K562 (cell line): ENCODE measurements around the gene TRPM6. TPM values are rescaled to one million over a fixed set of nuclear protein-coding genes. Genes with fewer than 3 reads are reported as not detected.

Experiments
- ATAC-seq: fragments of 200-7000 bp; cut with Tn5 transposase; 3 replicates; pipeline ENCODE4 v1.9.1; 2020; ENCODE audit warnings: moderate library complexity
- BruUV-seq: library from RNA; stranded (reverse); fragments of 400-500 nt; replicated peaks from 2 replicates; lab custom pipeline; 2021; lab: Mats Ljungman, UMichigan
- CTCF ChIA-PET: fragments of 300-600 bp; formaldehyde crosslinking; extraction: SDS; loops from one replicate; lab custom pipeline; 2021; ENCODE audit warnings: low intra/inter-chr PET ratio; lab: Yijun Ruan, JAX
- POLR2A ChIA-PET: fragments of 300-600, 350-650 bp; sonication (Branson Sonifier 250); formaldehyde crosslinking; extraction: SDS; loops from one replicate; lab custom pipeline; 2021; ENCODE audit warnings: antibody characterized with exemption, inconsistent platforms; lab: Yijun Ruan, JAX
- DNase-seq, 4 experiments: peaks; one replicate each; pipeline versions ENCODE4 v3.0.0 to v3.0.0-alpha.2; 2011 to 2018; ENCODE audit warnings: low spot score in 3 of 4, mixed read lengths in 3 of 4; ENCODE audit errors: extremely low read depth in 1 of 4
- FAIRE-seq: peaks from 2 replicates; lab custom pipeline; 2011; peaks lifted over from hg19 to GRCh38; lab: Jason Lieb, UNC
- H2AFZ ChIP-seq: 2 replicates; pipeline ENCODE4 v1.6.0; 2011; ENCODE audit warnings: low read depth, low read length, control low read depth, inconsistent platforms
- H3K27ac ChIP-seq: fragments of 200-600 bp; 3 replicates; pipeline ENCODE4 v1.8.0; 2011; ENCODE audit warnings: low read depth, mild to moderate bottlenecking, control low read depth, inconsistent platforms, low read length, moderate library complexity, mixed read lengths; ENCODE audit errors: extremely low read depth
- H3K27me3 ChIP-seq, 2 experiments: fragments of 300-600 bp in 1 of 2; 2 replicates in 1 of 2; 3 replicates in 1 of 2; pipeline versions ENCODE4 v1.6.0 to v1.8.0; 2011; ENCODE audit warnings: inconsistent platforms in 2 of 2, low read length in 2 of 2, mild to moderate bottlenecking in 1 of 2, mixed read lengths in 1 of 2, moderate library complexity in 1 of 2; ENCODE audit not compliant: control insufficient read depth in 2 of 2, insufficient read depth in 2 of 2
- H3K36me3 ChIP-seq: fragments of 300-600 bp; 3 replicates; pipeline ENCODE4 v1.8.0; 2011; ENCODE audit warnings: mild to moderate bottlenecking, low read length, inconsistent platforms; ENCODE audit not compliant: control insufficient read depth, insufficient read depth
- H3K4me1 ChIP-seq, 2 experiments: fragments of 200-600 bp in 1 of 2; replicated peaks in 1 of 2; 2 replicates in 1 of 2; 3 replicates in 1 of 2; pipeline versions ENCODE4 v1.5.1 to v1.8.0; 2011; ENCODE audit warnings: inconsistent platforms in 2 of 2, low read length in 2 of 2, mild to moderate bottlenecking in 1 of 2, mixed read lengths in 1 of 2, moderate library complexity in 1 of 2; ENCODE audit not compliant: control insufficient read depth in 2 of 2, insufficient read depth in 2 of 2
- H3K4me2 ChIP-seq: 2 replicates; pipeline ENCODE4 v1.6.1; 2011; ENCODE audit warnings: low read length, control low read depth, inconsistent platforms, mixed read lengths; ENCODE audit not compliant: insufficient read depth
- H3K4me3 ChIP-seq: fragments of 200-600 bp; sonication (generic), shearing (Covaris generic); 2 replicates; pipeline ENCODE4 v1.5.1; 2016; ENCODE audit warnings: control low read depth, inconsistent platforms
- H3K79me2 ChIP-seq: fragments of 200-600 bp; 3 replicates; pipeline ENCODE4 v1.8.0; 2011; ENCODE audit warnings: low read length, inconsistent platforms; ENCODE audit not compliant: control insufficient read depth, insufficient read depth
- H3K9ac ChIP-seq, 2 experiments: 2 replicates each; pipeline versions ENCODE4 v1.6.0 to v1.6.1; 2011; ENCODE audit warnings: low read depth in 2 of 2, low read length in 2 of 2, control low read depth in 1 of 2, inconsistent platforms in 1 of 2, mild to moderate bottlenecking in 1 of 2, mixed read lengths in 1 of 2; ENCODE audit not compliant: insufficient read depth in 1 of 2
- H3K9me1 ChIP-seq: one replicate; pipeline ENCODE4 v1.6.0; 2011; ENCODE audit warnings: inconsistent platforms, mild to moderate bottlenecking, low read length, moderate library complexity; ENCODE audit not compliant: control insufficient read depth, insufficient read depth
- H3K9me3 ChIP-seq: replicated peaks from 2 replicates; pipeline ENCODE4 v1.5.1; 2011; ENCODE audit warnings: low read depth, low read length, inconsistent platforms; ENCODE audit not compliant: control insufficient read depth, insufficient read depth
- H4K20me1 ChIP-seq: replicated peaks from 2 replicates; pipeline ENCODE4 v1.6.1; 2011; ENCODE audit warnings: low read length, inconsistent platforms, mixed read lengths; ENCODE audit not compliant: control insufficient read depth, insufficient read depth
- CHD4 ChIP-seq: fragments of 200-600 bp; sonication (generic); IDR thresholded peaks from 3 replicates; pipeline ENCODE4 v1.6.1; 2012; ENCODE audit warnings: low read depth, mild to moderate bottlenecking, mixed read lengths, low read length, inconsistent platforms; ENCODE audit not compliant: insufficient read depth, insufficient replicate concordance, poor library complexity, severe bottlenecking
- FOS ChIP-seq: IDR thresholded peaks from 3 replicates; pipeline ENCODE4 v1.6.1; 2011; ENCODE audit not compliant: insufficient read length; ENCODE audit errors: extremely low read depth
- KLF13 ChIP-seq: fragments of 450-650 bp; IDR thresholded peaks from 2 replicates; pipeline ENCODE4 v1.6.1; 2016; ENCODE audit warnings: missing genetic modification characterization, low read depth, mild to moderate bottlenecking, missing compliant biosample characterization, moderate library complexity, borderline replicate concordance
- NFIC ChIP-seq: fragments of 450-650 bp; IDR thresholded peaks from 2 replicates; pipeline ENCODE4 v1.6.1; 2017; ENCODE audit warnings: mild to moderate bottlenecking, inconsistent platforms
- RBM39 ChIP-seq: fragments of 200-400 bp; formaldehyde crosslinking; optimal IDR thresholded peaks from 2 replicates; pipeline ENCODE3; 2018; ENCODE audit warnings: low read depth, low read length
- TBL1XR1 ChIP-seq, 2 experiments: IDR thresholded peaks; 2 replicates each; pipeline ENCODE4 v1.6.1; 2012; ENCODE audit warnings: improper control_type of control experiment in 2 of 2, low read length in 2 of 2, mild to moderate bottlenecking in 1 of 2
- TRIM25 ChIP-seq: fragments of 450-650 bp; IDR thresholded peaks from 2 replicates; pipeline ENCODE4 v1.7.0; 2016; ENCODE audit warnings: borderline replicate concordance
- ZNF431 ChIP-seq: sonication (generic); formaldehyde crosslinking; IDR thresholded peaks from 2 replicates; pipeline ENCODE4 v1.8.0; 2022; ENCODE audit warnings: mild to moderate bottlenecking, missing genetic modification reagents
- WGBS: fragments of 100-300 bp; shearing (Covaris generic); methylation state at CpG from one replicate; pipeline ENCODE4 v1.1.6; 2016; ENCODE audit warnings: low coverage, mixed read lengths; ENCODE audit not compliant: insufficient coverage; ENCODE audit errors: missing lambda C conversion rate; 5-methylcytosine and 5-hydroxymethylcytosine counted together
- in situ Hi-C: fragments of 300-500 bp; cut with MboI; formaldehyde crosslinking; loops from 4 replicates; pipeline ENCODE4 v1.15.0; 2018; ENCODE audit warnings: inconsistent platforms, mixed read lengths
- intact Hi-C: fragments of 100-400 bp; cut with micrococcal nuclease; formaldehyde crosslinking; loops from 2 replicates; pipeline ENCODE4 v1.14.2; 2022
- polyA plus RNA-seq, 8 experiments: library from polyadenylated mRNA; depleted of rRNA in 4 of 8; stranded (reverse) in 5 of 8; unstranded in 3 of 8; fragments of >200 nt; fragmentation: Nextera tagmentation in 2 of 8; fragmentation: Illumina TruSeq in 1 of 8; extraction: Ambion mirVana in 2 of 8; extraction: Trizol in 1 of 8; gene quantifications; 2 replicates each; pipeline versions ENCODE4 v1.2.1 to v1.2.3, GENCODE V29; 2011 to 2014; ENCODE audit warnings: inconsistent platforms in 1 of 8, missing spikeins in 1 of 8
- total RNA-seq, 7 experiments: library from RNA; depleted of rRNA in 6 of 7; stranded (reverse); fragments of >200 nt in 6 of 7; fragmentation: Illumina TruSeq in 2 of 7; extraction: Trizol in 2 of 7; gene quantifications; 2 replicates each; pipeline versions ENCODE4 v1.2.1 to v1.2.3, GENCODE V29; 2011 to 2021; ENCODE audit warnings: low replicate concordance in 1 of 7

Gene TRPM6
- total and polyA plus RNA-seq, 9 of the 15 experiments (the other 6 are each of a cell fraction or from before 2014, with no cell fraction given): 0.03 to 0.16 (median 0.09) TPM

GRCh38 chr9:74867483-74867882 is 20.2 kb downstream of the TRPM6 start:
- in situ Hi-C loops (no loop called here), intact Hi-C loops (no loop called here)
- no peak overlapping the region for H3K4me3 ChIP-seq
- no peaks in the 10 kb centered on the region for H3K27me3 ChIP-seq
- H3K36me3 ChIP-seq: no peaks in the 10 kb centered on the region
- no peak overlapping the region for H3K4me2 ChIP-seq
- no TSS peak for BruUV-seq
- POLR2A ChIA-PET: no interaction called here
- no peaks in the 10 kb centered on the region for H3K79me2 ChIP-seq
- no peaks in the 10 kb centered on the region for H4K20me1 ChIP-seq
- FAIRE-seq (no peak), DNase-seq (no peak), ATAC-seq (no peak)
- H3K9ac ChIP-seq: no peak overlapping the region
- H3K9me1 ChIP-seq: no peaks in the 10 kb centered on the region
- no peak overlapping the region for H2AFZ ChIP-seq
- 17% methylated on average over 4 of the region's 4 CpGs for WGBS
- no peak overlapping the region for H3K27ac ChIP-seq
- no peaks in the 10 kb centered on the region for H3K9me3 ChIP-seq
- CTCF ChIA-PET: no interaction called here
- no peaks in the 10 kb centered on the region for H3K4me1 ChIP-seq
- TF ChIP-seq NFIC: no peak
- TF ChIP-seq ZNF431 (CRISPR knock-in tag): no peak

- H3K27me3 ChIP-seq: no peaks in the 10 kb centered on the region
- POLR2A ChIA-PET: no interaction called here
- H3K27ac ChIP-seq: no peak overlapping the region
- no peaks in the 10 kb centered on the region for H3K36me3 ChIP-seq
- FAIRE-seq (no peak), DNase-seq (no peak), ATAC-seq (no peak)
- H3K4me1 ChIP-seq: peaks cover 0 to 6% of the 10 kb centered on the region in 2 experiments; a peak in 1 of 5 replicates
- H4K20me1 ChIP-seq: no peaks in the 10 kb centered on the region
- no peak overlapping the region for H3K4me3 ChIP-seq
- H3K9me3 ChIP-seq: no peaks in the 10 kb centered on the region
- no peaks in the 10 kb centered on the region for H3K79me2 ChIP-seq
- WGBS: 14% methylated on average over 3 of the region's 3 CpGs
- H3K4me2 ChIP-seq: no peak overlapping the region
- BruUV-seq: no TSS peak
- no peak overlapping the region for H3K9ac ChIP-seq
- intact Hi-C loops: no loop called here
- no peak overlapping the region for H2AFZ ChIP-seq
- in situ Hi-C loops: no loop called here
- H3K9me1 ChIP-seq: no peaks in the 10 kb centered on the region
- CTCF ChIA-PET: no interaction called here
- TF ChIP-seq RBM39 (no peak), FOS (no peak), TBL1XR1 (IDR thresholded peaks at IDR 0.05; ENCODE audit: low read length in 2 of 2) (no peak), TRIM25 (no peak), KLF13 (tag) (no peak), CHD4 (no peak)
Observed at GRCh38 chr9:74865177-74865576, 22.5 kb downstream of the TRPM6 start.
